GM19467 (cell line): ENCODE results near the gene MKKS.

Experiments used
- ATAC-seq: cut with Tn5 transposase; IDR thresholded peaks from one replicate; pipeline ENCODE4 v1.9.1; 2021; ENCODE audit warnings: mild to moderate bottlenecking, moderate library complexity; ENCODE audit not compliant: unreplicated experiment

The MKKS gene

DNA sequence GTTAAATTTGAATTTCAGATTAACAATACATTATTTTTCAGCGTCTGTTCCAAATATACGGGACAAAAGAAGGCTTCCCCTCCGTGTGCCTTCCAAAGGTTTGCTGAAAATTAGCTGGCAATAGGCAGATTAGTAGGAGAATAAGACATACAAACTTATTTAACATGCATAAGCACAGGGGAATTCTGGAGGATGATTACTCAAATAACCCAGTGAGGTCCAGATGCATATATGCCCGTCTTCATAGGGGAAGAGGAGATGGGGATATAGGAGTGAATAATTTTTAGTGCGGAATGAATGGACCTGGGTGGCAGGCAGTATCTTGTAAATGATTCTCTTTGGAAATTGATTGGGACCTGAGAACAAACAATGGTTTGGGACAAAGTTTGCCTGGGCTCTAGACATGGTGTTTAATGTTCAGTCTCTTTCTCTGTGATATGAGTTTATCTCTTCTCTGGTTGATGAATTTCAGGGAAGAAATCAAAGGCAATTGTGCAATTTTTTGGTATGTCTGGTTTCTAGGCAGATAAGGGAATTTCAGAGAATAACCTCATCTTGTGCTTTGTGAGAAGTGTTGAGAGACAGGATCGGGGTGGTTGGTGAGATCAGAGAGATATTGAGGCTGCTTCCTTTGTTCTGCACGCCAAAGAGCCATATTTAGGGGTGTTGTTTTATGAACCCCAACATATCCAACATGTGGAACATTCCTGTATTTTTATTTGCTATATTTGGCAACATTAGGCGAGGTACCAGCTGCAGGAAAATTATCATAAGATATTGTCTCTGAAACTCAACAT, 63.7 kb downstream of the MKKS start:
- no peak for ATAC-seq

DNA sequence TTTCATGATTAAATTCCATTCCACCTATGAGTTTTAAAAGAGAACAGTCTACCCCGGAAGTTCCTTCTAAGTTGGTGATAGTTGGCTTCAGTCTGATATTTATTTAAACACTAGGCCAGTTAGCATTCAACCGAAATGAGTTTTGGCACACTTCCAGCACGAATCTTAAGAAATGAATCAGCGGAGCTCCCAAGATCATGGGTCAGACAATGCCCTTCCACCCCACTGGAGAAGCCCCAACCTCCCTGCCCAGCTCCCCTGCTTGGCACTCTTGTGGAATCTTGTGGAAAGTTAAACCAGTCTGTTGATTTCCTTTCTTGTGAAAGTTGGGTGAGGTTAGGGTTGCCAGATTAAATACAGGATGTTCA, 64.3 kb downstream of the MKKS start:
- no peak for ATAC-seq

DNA sequence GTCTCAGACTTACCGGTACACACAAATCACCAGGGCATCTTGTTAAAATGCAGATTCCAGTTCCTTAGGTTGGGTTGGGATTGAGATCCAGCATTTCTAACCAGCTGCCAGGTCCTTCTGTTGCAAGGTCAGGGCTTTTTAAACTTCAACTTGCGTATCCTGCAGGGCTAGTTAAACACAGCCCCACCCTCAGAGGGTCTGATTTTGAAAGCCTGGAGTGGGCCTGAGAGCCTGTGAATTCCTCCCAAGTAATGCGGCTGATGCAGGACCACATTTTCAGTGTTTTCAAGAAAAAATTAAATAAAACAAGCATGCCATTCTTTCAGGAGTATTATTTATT, 65.3 kb downstream of the MKKS start:
- no peak for ATAC-seq

DNA sequence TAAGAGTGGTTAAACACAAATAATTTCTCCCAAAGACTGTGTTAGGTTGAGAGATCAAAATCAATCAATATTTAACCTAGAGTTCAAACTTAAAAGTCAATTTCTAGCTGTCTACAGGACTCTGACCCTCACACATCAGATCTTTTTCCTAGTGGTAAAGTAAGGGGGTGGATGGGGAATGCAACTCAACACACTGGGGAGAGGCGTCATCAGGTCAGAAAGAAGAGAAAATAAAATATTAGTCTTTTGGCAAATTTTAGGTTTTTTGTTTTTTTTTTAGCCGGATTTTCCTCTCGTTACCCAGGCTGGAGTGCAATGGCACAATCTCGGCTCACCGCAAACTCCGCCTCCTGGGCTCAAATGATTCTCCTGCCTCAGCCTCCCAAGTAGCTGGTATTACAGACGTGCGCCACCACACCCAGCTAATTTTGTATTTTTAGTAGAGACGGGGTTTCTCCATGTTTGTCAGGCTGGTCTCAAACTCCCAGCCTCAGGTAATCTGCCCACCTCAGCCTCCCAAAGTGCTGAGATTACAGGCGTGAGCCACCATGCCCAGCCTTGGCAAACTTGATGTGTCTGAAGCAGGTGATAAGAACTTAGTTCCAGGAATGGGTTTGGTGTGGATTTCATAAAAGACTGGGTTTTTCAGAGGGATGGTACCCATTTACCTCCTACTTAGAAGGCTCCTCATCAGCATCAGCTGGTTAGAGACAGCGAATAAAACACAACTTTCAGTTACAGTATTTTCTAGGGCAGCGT, 65.9 kb downstream of the MKKS start:
- no peak for ATAC-seq

DNA sequence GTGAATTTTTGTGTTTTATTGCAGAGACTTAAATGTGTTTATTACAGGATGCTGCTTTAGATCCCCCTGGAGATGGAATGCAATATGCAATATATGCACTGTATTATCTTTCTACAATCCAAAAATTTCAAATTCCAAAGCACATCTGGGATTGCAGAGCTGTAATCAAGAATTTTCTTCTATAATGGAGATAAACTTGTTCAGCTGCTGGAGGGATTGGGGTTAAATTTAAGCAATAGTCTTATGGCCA, 66.4 kb downstream of the MKKS start:
- ATAC-seq: no peak

DNA sequence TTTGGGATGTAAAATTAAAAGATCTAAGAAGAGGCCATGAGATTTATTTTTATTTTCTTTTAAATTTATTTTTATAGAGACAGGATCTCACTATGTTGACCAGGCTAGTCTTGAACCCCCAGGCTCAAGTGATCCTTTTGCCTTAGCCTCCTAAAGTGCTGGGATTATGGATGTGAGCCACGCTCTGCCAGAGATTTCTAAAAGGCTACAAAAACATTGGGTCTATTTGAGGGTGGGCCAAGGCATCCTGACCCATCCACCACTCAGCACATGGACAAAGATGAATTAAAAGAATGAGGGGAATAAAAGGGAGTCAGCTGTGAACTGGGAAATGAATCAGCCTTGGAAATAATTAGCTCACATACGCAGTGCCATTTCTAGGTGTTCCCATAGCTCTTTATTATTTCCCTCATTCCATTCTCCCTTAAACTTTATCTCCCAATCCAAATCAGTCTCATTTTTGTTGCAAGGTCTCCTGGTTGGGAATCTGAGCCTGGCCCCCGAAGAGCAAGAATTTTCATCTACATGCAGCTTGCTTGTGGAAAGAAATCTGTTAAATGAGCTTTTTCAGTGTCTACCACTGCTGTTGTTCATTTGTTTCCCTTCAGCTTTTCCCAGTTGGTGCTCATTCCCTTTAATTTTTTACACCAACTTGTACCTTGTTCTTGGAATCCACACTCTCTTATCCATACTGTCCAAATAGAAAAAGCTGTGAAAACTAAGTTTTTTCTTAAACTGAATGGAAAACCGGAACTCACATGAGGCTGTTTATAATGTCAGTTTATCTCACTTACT, 66.9 kb downstream of the MKKS start:
- no peak for ATAC-seq

DNA sequence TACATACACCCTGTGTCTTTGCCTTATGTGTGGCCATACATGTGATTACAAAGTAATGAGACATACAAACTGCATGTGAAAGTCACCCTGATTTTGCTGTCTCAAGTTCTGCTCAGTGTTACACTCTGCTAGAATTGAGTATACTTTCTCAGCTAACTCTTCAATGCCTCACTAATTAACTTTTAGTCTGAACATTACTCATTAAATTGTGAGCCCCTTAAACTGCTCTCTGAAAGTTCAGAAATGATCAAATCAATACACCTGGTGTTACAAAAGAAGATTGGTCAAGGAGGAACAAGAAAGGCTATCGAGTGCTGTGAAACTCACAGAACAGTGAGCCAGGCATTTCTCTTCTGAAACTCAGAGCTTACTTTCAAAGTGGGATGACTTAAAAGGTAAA, 71.3 kb downstream of the MKKS start:
- ATAC-seq: peak; percentile 81

DNA sequence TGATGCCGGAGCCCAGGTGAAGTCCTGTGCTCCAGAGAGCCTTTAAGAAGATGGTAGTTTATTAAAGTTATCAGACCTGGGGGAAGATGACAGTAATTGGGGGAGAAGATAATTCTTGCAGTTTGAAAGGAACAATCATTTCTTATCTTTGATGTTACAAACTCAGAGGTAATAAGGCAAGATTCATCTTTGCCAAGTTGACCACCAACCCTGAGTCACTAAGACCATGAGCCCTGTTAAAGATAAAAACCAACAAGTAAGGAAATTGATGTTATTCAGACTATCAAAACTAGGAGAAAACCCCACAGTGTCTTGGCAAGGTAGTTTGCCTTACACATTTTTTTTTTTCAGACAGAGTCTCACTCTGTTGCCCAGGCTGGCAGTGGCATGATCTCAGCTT, 73.1 kb downstream of the MKKS start:
- ATAC-seq: no peak

DNA sequence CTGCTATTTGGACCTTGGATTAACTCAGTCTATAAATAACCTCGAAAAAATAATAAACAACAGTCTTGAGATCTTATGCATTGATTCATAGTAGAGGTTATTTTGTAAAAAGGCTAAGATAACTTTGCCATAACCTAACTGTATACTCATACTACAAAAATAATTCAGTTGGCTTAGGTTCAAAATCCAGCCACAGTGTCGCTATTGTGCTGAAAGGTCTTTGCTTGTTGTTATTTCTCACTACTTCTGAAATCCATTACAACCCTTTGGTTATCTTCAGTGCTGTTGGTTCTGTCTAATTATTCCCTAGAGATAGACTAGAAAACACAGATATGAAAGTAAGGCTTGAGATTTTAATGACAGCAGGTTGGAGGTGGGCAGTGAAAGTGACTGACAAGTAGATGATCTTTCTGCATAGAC, 74.4 kb downstream of the MKKS start:
- no peak for ATAC-seq

DNA sequence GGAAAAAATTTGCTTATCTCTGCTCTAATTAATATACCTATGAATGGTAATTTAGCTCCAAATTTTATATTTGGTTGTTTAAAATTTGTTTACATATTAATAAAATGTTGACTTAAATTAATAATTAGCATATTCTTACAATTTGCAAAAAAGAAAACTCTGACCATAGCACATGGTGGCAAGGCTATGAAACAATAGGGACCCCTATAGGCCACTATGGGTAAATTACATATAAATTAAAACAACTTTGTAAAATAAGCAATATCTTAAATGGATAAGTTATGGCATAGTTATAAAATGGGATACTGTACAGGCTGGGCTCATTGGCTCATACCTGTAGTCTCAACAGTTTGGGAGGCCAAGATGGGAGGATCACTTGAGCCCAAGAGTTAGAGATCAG, 76.0 kb downstream of the MKKS start:
- no peak for ATAC-seq

DNA sequence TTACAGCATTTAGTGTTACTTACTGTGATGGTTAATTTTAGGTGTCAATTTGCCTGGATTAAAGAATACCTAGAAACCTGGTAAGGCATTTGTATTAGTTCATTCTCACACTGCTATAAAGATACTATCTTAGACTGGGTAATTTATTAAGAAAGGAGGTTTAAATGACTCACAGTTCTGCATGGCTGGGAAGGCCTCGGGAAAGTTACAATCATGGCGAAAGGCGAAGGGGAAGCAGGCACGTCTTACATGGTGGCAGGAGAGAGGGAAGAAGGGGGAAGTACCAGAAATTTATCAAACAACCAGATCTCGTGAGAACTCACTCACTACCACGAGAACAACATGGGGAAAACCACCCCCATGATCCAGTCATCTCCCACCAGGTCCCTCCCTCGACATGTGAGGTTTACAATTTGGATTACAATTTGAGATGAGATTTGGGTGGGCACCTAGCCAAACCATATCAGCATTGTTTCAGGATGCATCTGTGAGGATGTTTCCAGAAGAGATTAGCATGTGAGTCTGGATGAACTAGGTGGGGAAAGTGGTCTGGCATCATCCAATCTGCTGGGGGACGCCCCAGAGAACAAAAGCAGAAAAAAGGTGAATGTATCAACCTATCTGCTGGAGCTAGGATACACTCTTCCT, 76.8 kb downstream of the MKKS start:
- ATAC-seq: no peak

DNA sequence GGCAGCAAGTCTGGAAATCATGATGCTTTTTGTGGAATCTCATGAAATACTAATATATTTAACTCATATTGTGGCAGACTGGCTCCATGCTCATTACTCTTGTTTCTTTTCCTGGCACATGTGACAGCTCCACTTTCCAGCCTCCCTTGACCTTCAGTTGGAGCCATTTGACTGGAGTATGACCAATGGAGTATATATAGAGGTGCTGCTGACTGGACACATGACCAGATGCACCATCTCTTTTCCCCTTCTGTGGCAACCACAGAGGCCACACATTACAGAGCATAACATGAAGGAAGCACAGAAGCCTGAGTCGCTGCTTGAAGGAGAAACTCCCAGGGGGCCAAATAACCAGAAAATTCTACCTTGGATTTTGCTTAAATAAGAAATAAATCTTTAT, 77.4 kb downstream of the MKKS start:
- no peak for ATAC-seq

DNA sequence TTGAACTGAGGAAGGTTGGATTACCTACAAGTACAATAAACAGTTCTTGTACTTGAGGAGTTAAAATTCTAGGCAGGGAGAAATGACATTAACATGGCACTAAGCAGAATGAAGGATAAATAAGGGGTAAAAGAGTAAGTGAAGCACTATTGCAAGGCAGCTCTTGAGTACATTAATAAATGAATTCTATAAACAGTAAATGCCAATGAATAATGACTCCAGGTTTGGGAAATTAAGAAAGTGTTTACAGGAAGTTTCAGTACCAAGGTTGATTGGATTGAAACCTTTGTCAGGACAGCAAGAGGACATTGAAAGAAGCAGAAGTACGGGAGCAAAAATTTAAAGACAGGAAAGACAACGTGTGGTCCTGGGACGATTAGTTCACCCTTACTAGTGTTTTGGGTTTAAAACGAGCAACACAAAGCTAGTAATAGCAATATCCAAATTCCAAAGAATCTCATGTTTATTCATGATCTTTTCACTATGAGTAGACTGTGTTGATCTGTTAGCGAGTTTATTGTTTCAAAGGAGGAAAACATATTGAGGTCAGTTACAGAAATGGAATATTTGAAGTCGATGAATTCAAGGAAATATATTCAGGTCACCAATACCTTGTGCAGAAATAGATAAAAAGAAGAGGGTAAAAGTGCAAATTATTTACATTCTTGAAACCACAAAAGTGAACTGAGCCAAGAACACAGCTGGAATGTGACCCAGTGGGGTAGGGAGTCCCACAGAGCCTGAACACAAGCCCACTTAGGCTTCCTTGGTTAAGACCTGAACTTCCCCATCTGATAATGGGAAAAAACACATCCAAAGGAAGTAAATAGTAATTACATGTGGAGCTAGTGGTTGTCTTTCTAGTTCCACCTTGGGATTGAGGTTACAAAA, 80.8 kb downstream of the MKKS start:
- ATAC-seq: no peak
